GM19240 (cell line): ENCODE data around the gene H1-8.
"Not testable (repeated sequence)": the region's sequence is repeated elsewhere in the genome, so short reads cannot be mapped to it uniquely, and the experiment has no call there.

Source experiments
- DNase-seq: peaks from one replicate; pipeline ENCODE4 v3.0.0; 2011; ENCODE audit warnings: low spot score; ENCODE audit not compliant: insufficient read length

The H1-8 gene

GRCh38 chr3:129515108-129515820, 27.7 kb upstream of the H1-8 start:
- not testable (repeated sequence) for DNase-seq

GRCh38 chr3:129515821-129516432, 27.0 kb upstream of the H1-8 start:
- DNase-seq, result not testable (repeated sequence)

GRCh38 chr3:129517516-129517915, 25.5 kb upstream of the H1-8 start:
- no peak for DNase-seq

- DNase-seq, result no peak
Measured at GRCh38 chr3:129518038-129518561, 24.9 kb upstream of the H1-8 start.

- DNase-seq, result no peak
Measured at GRCh38 chr3:129518581-129518980, 24.4 kb upstream of the H1-8 start.

GRCh38 chr3:129519449-129519848, 23.5 kb upstream of the H1-8 start:
- no peak for DNase-seq

GRCh38 chr3:129519896-129520715, 22.9 kb upstream of the H1-8 start:
- DNase-seq, result no peak

- DNase-seq, result no peak
Measured at GRCh38 chr3:129520960-129521359, 22.0 kb upstream of the H1-8 start.

- DNase-seq, result no peak
Measured at GRCh38 chr3:129521611-129522010, 21.4 kb upstream of the H1-8 start.

GRCh38 chr3:129522953-129523352, 20.0 kb upstream of the H1-8 start:
- no peak for DNase-seq

- DNase-seq, result no peak
Measured at GRCh38 chr3:129524081-129524480, 18.9 kb upstream of the H1-8 start.

GRCh38 chr3:129525341-129525968, 17.5 kb upstream of the H1-8 start:
- no peak for DNase-seq

- peak; percentile 76 for DNase-seq
Measured at GRCh38 chr3:129526121-129526900, 16.7 kb upstream of the H1-8 start.

- DNase-seq, result no peak
Measured at GRCh38 chr3:129527262-129527661, 15.7 kb upstream of the H1-8 start.

GRCh38 chr3:129528589-129529100, 14.3 kb upstream of the H1-8 start, which contains the start of gene RHO:
TSS of gene RHO (plus strand) at chr3:129528639. CDS start at chr3:129528734, 95 bp downstream.
- no peak for DNase-seq

GRCh38 chr3:129529436-129530210, 13.4 kb upstream of the H1-8 start:
- DNase-seq, result no peak

GRCh38 chr3:129530251-129530791, 12.7 kb upstream of the H1-8 start:
- DNase-seq, result no peak

GRCh38 chr3:129530821-129531220, 12.2 kb upstream of the H1-8 start:
- no peak for DNase-seq

GRCh38 chr3:129531699-129532098, 11.3 kb upstream of the H1-8 start:
- DNase-seq, result no peak
